ENCODE results near the gene PZP. TPM values are rescaled to one million over a fixed set of nuclear protein-coding genes. Genes with fewer than 3 reads are reported as not detected.

The PZP gene
- not detected in 5 replicates for total RNA-seq (2022; extraction: Qiagen RNA extraction; ENCODE audit: low read depth)

DNA sequence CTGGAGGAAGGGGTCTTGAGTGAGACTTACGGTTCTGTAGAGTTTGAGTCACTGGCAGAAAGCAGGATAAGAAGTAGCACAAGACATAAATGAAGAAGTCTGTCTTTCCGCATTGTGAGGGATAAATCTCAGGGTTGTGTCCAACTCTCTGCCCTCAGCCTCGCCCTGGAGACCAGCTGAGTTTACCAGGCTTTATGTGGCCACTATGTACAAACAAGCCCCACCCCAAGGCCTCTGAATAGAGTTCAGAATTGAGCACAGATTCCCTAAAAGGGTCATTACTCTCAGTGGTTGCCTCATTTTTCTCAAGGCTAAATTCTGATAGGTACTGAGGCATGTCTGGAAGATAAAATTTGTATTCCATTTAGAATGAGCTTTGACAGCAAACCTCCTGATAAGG is at the start of gene PZP:
PZP (minus strand) TSS at position 167 of the 400 bp plus-strand sequence; CDS start at position 113, 54 bp downstream.

DNA sequence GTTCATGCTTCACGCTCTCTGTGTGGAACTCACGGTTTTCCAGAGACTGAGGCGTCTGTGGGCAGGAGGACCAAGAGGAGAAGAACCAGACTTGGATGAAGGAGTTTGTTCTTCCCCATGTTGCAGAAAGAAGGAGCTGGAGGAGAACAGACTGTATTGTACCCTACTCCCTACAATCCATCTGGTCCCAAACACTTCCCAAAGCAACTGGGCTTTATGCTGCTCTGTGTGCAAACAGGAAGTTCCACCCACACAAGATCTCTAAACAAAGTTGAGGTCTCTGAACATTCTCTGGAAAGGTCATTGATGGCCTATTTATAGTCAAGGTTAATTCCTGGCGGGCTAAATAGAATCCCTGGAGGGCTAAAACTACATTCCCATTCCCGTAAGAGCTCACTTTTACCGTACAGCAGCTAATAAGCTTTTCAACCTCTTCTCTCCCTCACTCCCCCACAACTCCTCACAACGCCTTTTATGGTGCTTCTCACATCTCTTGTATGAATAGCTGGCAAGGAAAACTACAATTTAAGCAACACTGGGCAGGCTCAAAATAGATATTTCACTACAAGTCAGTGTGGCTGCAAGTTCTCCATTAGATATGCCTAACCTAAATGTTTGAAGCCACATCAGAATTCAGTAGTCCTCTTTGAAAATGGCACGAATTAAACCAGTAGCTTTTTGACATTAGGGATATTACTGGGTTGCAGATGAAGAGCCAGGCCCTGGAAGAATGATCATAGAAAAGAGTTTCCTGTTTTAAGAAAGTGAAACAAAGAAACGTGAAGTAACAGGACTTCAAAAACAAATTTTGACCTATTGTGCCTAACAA is 92.2 kb downstream of the PZP start, which contains the start of gene A2M:
A2M (minus strand) TSS at position 189 of the 829 bp plus-strand sequence; CDS start at position 119, 70 bp downstream.

Other genes with a start within 250 kb of the PZP start
- 1.2 to 1.7 TPM (median 1.6 TPM) in 5 replicates for gene KLRG1, start 218.8 kb downstream of the PZP start, total RNA-seq (2022; extraction: Qiagen RNA extraction; ENCODE audit: low read depth)
- 0.47 TPM in 1 of 5 replicates, not detected in the others for gene A2M, start 92.5 kb downstream of the PZP start, total RNA-seq (2022; extraction: Qiagen RNA extraction; ENCODE audit: low read depth)